G401 (cell line): Measurements from ENCODE around the gene IGF2R. TPM values are rescaled to one million over a fixed set of nuclear protein-coding genes. Genes with fewer than 3 reads are reported as not detected.
A peak's percentile ranks its signal among the peaks of the same experiment; 100 is the strongest.
"Not testable (repeated sequence)": the region's sequence is repeated elsewhere in the genome, so short reads cannot be mapped to it uniquely, and the experiment has no call there.

Source experiments
- DNase-seq: peaks from one replicate; pipeline ENCODE4 v3.0.0-alpha.2; 2015; ENCODE audit warnings: low spot score
- in situ Hi-C: cut with HindIII; loops from 2 replicates; pipeline ENCODE4 v1.10.0; 2016; ENCODE audit warnings: low sequenced_read_pairs, mixed read lengths
- total RNA-seq: library from RNA; depleted of rRNA; stranded (reverse); fragments of >200 nt; shearing (Covaris generic); gene quantifications from 2 replicates; pipeline ENCODE4 v1.2.3, GENCODE V29; 2014

The IGF2R gene
- total RNA-seq, 1 experiment from 2014 or later = 49.2 TPM

GRCh38 chr6:160102399-160102798 is 133.5 kb downstream of the IGF2R start:
- in situ Hi-C loops = no loop called here
- DNase-seq = no peak

- in situ Hi-C loops = no loop called here
- peak; percentile 13 for DNase-seq
Observed at GRCh38 chr6:160102956-160103824, 134.3 kb downstream of the IGF2R start.

- in situ Hi-C loops = no loop called here
- DNase-seq = no peak
Observed at GRCh38 chr6:160103825-160104100, 134.9 kb downstream of the IGF2R start.

- DNase-seq = no peak
- in situ Hi-C loops = no loop called here
Observed at GRCh38 chr6:160104821-160105517, 136.1 kb downstream of the IGF2R start.

GRCh38 chr6:160106010-160106409 is 137.1 kb downstream of the IGF2R start:
- no peak for DNase-seq

GRCh38 chr6:160106701-160107100 is 137.8 kb downstream of the IGF2R start:
- DNase-seq = no peak
- in situ Hi-C loops = no loop called here

More at GRCh38 chr6:160106010-160106409, 137.1 kb downstream of the IGF2R start:
- in situ Hi-C loops = no loop called here

GRCh38 chr6:160108077-160108476 is 139.2 kb downstream of the IGF2R start:
- no peak for DNase-seq
- in situ Hi-C loops = no loop called here

- DNase-seq = no peak
- in situ Hi-C loops = no loop called here
Observed at GRCh38 chr6:160110586-160111123, 141.8 kb downstream of the IGF2R start.

- DNase-seq = no peak
- in situ Hi-C loops = no loop called here
Observed at GRCh38 chr6:160111806-160112205, 142.9 kb downstream of the IGF2R start.

GRCh38 chr6:160112628-160113299 is 143.9 kb downstream of the IGF2R start:
- in situ Hi-C loops = no loop called here
- DNase-seq = no peak

GRCh38 chr6:160114536-160114935 is 145.7 kb downstream of the IGF2R start:
- DNase-seq, in situ Hi-C loops: not testable (repeated sequence)

GRCh38 chr6:160115421-160115820 is 146.5 kb downstream of the IGF2R start:
- in situ Hi-C loops = no loop called here
- DNase-seq = no peak

GRCh38 chr6:160116411-160116810 is 147.5 kb downstream of the IGF2R start:
- no peak for DNase-seq
- in situ Hi-C loops = no loop called here

GRCh38 chr6:160117137-160117536 is 148.3 kb downstream of the IGF2R start:
- DNase-seq = no peak
- in situ Hi-C loops = no loop called here

GRCh38 chr6:160118620-160119229 is 149.8 kb downstream of the IGF2R start:
- no peak for DNase-seq
- in situ Hi-C loops = no loop called here

GRCh38 chr6:160120087-160120486 is 151.2 kb downstream of the IGF2R start:
- DNase-seq = no peak
- in situ Hi-C loops = no loop called here

- in situ Hi-C loops = no loop called here
- DNase-seq = no peak
Observed at GRCh38 chr6:160121558-160121957, 152.7 kb downstream of the IGF2R start, which contains the start of gene SLC22A1. Gene SLC22A1, plus strand, starts transcription at chr6:160121815. Its CDS starts 121 bp downstream, at chr6:160121936.

- in situ Hi-C loops = no loop called here
- DNase-seq = no peak
Observed at GRCh38 chr6:160121981-160122380, 153.1 kb downstream of the IGF2R start.

- DNase-seq = no peak
- in situ Hi-C loops = no loop called here
Observed at GRCh38 chr6:160122744-160123143, 153.9 kb downstream of the IGF2R start.
